Measurements from ENCODE around the gene OTX2. TPM values are rescaled to one million over a fixed set of nuclear protein-coding genes. Genes with fewer than 3 reads are reported as not detected.

The OTX2 gene
- total and polyA plus RNA-seq, 9 donors = 0.04 to 0.08 TPM; not detected in 7

GRCh38 chr14:56812364-56813141 is 2.3 kb upstream of the OTX2 start:
- Histone ChIP-seq H3K27me3 (ENCODE audit: control insufficient read depth, insufficient read depth, low read length) (peaks cover 81% of the 10 kb centered on the region), H3K9me3 (replicated peaks; ENCODE audit: control insufficient read depth, low read depth, low read length) (no peaks in the 10 kb centered on the region), H3K36me3 (ENCODE audit: control insufficient read depth, insufficient read depth, low read length) (no peaks in the 10 kb centered on the region), H3K4me1 (ENCODE audit: control insufficient read depth, insufficient read depth, low read length) (peaks cover 16% of the 10 kb centered on the region), H3K4me3 (ENCODE audit: low read length) (no peak overlapping the region), H3K27ac (ENCODE audit: low read length) (no peak overlapping the region)
- 7% methylated on average over 9 of the region's 25 CpGs for WGBS (ENCODE audit: insufficient coverage)
- DNase-seq = no peak

- peaks cover 16% of the 10 kb centered on the region for H3K4me1 ChIP-seq (ENCODE audit: control insufficient read depth, insufficient read depth, low read length)
- no peaks in the 10 kb centered on the region for H3K9me3 ChIP-seq (replicated peaks; ENCODE audit: control insufficient read depth, low read depth, low read length)
- H3K4me3 ChIP-seq (ENCODE audit: low read length) = no peak overlapping the region
- no peak overlapping the region for H3K27ac ChIP-seq (ENCODE audit: low read length)
- WGBS (ENCODE audit: insufficient coverage) = 1% methylated on average over 22 of the region's 39 CpGs
- no peaks in the 10 kb centered on the region for H3K36me3 ChIP-seq (ENCODE audit: control insufficient read depth, insufficient read depth, low read length)
- H3K27me3 ChIP-seq (ENCODE audit: control insufficient read depth, insufficient read depth, low read length) = peaks cover 76% of the 10 kb centered on the region
- no peak for DNase-seq
Observed at GRCh38 chr14:56811593-56812363, 1.5 kb upstream of the OTX2 start.

GRCh38 chr14:56810836-56811592 is 735 bp upstream of the OTX2 start:
- no peak for DNase-seq
- WGBS (ENCODE audit: insufficient coverage) = 4% methylated on average over 24 of the region's 31 CpGs
- Histone ChIP-seq H3K4me3 (ENCODE audit: low read length) (no peak overlapping the region), H3K9me3 (replicated peaks; ENCODE audit: control insufficient read depth, low read depth, low read length) (no peaks in the 10 kb centered on the region), H3K36me3 (ENCODE audit: control insufficient read depth, insufficient read depth, low read length) (no peaks in the 10 kb centered on the region), H3K27me3 (ENCODE audit: control insufficient read depth, insufficient read depth, low read length) (peaks cover 76% of the 10 kb centered on the region), H3K4me1 (ENCODE audit: control insufficient read depth, insufficient read depth, low read length) (peaks cover 16% of the 10 kb centered on the region), H3K27ac (ENCODE audit: low read length) (no peak overlapping the region)

- Histone ChIP-seq H3K4me3 (ENCODE audit: low read length) (no peak overlapping the region), H3K27ac (ENCODE audit: low read length) (no peak overlapping the region), H3K27me3 (ENCODE audit: control insufficient read depth, insufficient read depth, low read length) (peaks cover 81% of the 10 kb centered on the region), H3K9me3 (replicated peaks; ENCODE audit: control insufficient read depth, low read depth, low read length) (no peaks in the 10 kb centered on the region), H3K4me1 (ENCODE audit: control insufficient read depth, insufficient read depth, low read length) (peaks cover 16% of the 10 kb centered on the region), H3K36me3 (ENCODE audit: control insufficient read depth, insufficient read depth, low read length) (no peaks in the 10 kb centered on the region)
- 1% methylated on average over 52 of the region's 63 CpGs for WGBS (ENCODE audit: insufficient coverage)
- no peak for DNase-seq
Observed at GRCh38 chr14:56809270-56810146, 771 bp downstream of the OTX2 start.

- peaks cover 86% of the 10 kb centered on the region for H3K27me3 ChIP-seq (ENCODE audit: control insufficient read depth, insufficient read depth, low read length)
- no peak overlapping the region for H3K4me3 ChIP-seq (ENCODE audit: low read length)
- no peaks in the 10 kb centered on the region for H3K9me3 ChIP-seq (replicated peaks; ENCODE audit: control insufficient read depth, low read depth, low read length)
- 2% methylated on average over 61 of the region's 71 CpGs for WGBS (ENCODE audit: insufficient coverage)
- H3K27ac ChIP-seq (ENCODE audit: low read length) = no peak overlapping the region
- no peaks in the 10 kb centered on the region for H3K36me3 ChIP-seq (ENCODE audit: control insufficient read depth, insufficient read depth, low read length)
- no peak for DNase-seq
- peaks cover 16% of the 10 kb centered on the region for H3K4me1 ChIP-seq (ENCODE audit: control insufficient read depth, insufficient read depth, low read length)
Observed at GRCh38 chr14:56808383-56809269, 1.7 kb downstream of the OTX2 start.

- Histone ChIP-seq H3K4me1 (ENCODE audit: control insufficient read depth, insufficient read depth, low read length) (peaks cover 16% of the 10 kb centered on the region), H3K36me3 (ENCODE audit: control insufficient read depth, insufficient read depth, low read length) (no peaks in the 10 kb centered on the region), H3K27ac (ENCODE audit: low read length) (no peak overlapping the region), H3K27me3 (ENCODE audit: control insufficient read depth, insufficient read depth, low read length) (peaks cover 88% of the 10 kb centered on the region), H3K9me3 (replicated peaks; ENCODE audit: control insufficient read depth, low read depth, low read length) (no peaks in the 10 kb centered on the region), H3K4me3 (ENCODE audit: low read length) (no peak overlapping the region)
- WGBS (ENCODE audit: insufficient coverage) = 5% methylated on average over 8 of the region's 16 CpGs
- no peak for DNase-seq
Observed at GRCh38 chr14:56808110-56808382, 2.2 kb downstream of the OTX2 start.

- Histone ChIP-seq H3K27me3 (ENCODE audit: control insufficient read depth, insufficient read depth, low read length) (peaks cover 88% of the 10 kb centered on the region), H3K9me3 (replicated peaks; ENCODE audit: control insufficient read depth, low read depth, low read length) (no peaks in the 10 kb centered on the region), H3K27ac (ENCODE audit: low read length) (no peak overlapping the region), H3K4me3 (ENCODE audit: low read length) (no peak overlapping the region), H3K36me3 (ENCODE audit: control insufficient read depth, insufficient read depth, low read length) (no peaks in the 10 kb centered on the region), H3K4me1 (ENCODE audit: control insufficient read depth, insufficient read depth, low read length) (peaks cover 16% of the 10 kb centered on the region)
- no peak for DNase-seq
- WGBS (ENCODE audit: insufficient coverage) = 4% methylated on average over 35 of the region's 39 CpGs
Observed at GRCh38 chr14:56807386-56808109, 2.7 kb downstream of the OTX2 start.

- 11% methylated on average over 3 of the region's 4 CpGs for WGBS (ENCODE audit: insufficient coverage)
- Histone ChIP-seq H3K27me3 (ENCODE audit: control insufficient read depth, insufficient read depth, low read length) (peaks cover 84% of the 10 kb centered on the region), H3K27ac (ENCODE audit: low read length) (no peak overlapping the region), H3K36me3 (ENCODE audit: control insufficient read depth, insufficient read depth, low read length) (no peaks in the 10 kb centered on the region), H3K9me3 (replicated peaks; ENCODE audit: control insufficient read depth, low read depth, low read length) (no peaks in the 10 kb centered on the region), H3K4me1 (ENCODE audit: control insufficient read depth, insufficient read depth, low read length) (peaks cover 16% of the 10 kb centered on the region), H3K4me3 (ENCODE audit: low read length) (no peak overlapping the region)
- no peak for DNase-seq
Observed at GRCh38 chr14:56806760-56807159, 3.5 kb downstream of the OTX2 start.
